Measurements from ENCODE around the gene RBFOX2. TPM values are rescaled to one million over a fixed set of nuclear protein-coding genes. Genes with fewer than 3 reads are reported as not detected.
A peak's percentile ranks its signal among the peaks of the same experiment; 100 is the strongest.

Gene RBFOX2
- total RNA-seq, 2 donors from 2014 or later: 104 to 120 TPM

GRCh38 chr22:36015155-36015810 is 13.3 kb downstream of the RBFOX2 start:
- Mint-ChIP-seq H3K27me3 (ENCODE audit: insufficient read depth) (no peaks in the 10 kb centered on the region), H3K4me1 (peaks cover 55% of the 10 kb centered on the region), H3K36me3 (ENCODE audit: low read depth) (peaks cover under 1% of the 10 kb centered on the region), H3K4me3 (no peak overlapping the region), H3K27ac (peak overlapping the region; percentile 59), H3K9me3 (no peaks in the 10 kb centered on the region)
- no peak for TF ChIP-seq CTCF (conservative IDR thresholded peaks at IDR 0.05)
- Histone ChIP-seq H3K4me3 (ENCODE audit: low read length) (no peak overlapping the region), H3K9ac (ENCODE audit: extremely low read depth, low read length, poor library complexity, severe bottlenecking) (no peak overlapping the region), H3K9me3 (ENCODE audit: control insufficient read depth, low read length) (no peaks in the 10 kb centered on the region), H3K27ac (ENCODE audit: low read depth, low read length) (no peak overlapping the region), H3K36me3 (ENCODE audit: control insufficient read depth, insufficient read depth, low read length) (no peaks in the 10 kb centered on the region), H3K4me1 (ENCODE audit: control insufficient read depth, insufficient read depth, low read length) (peaks cover 23% of the 10 kb centered on the region), H3K27me3 (ENCODE audit: control insufficient read depth, insufficient read depth, low read length, poor library complexity, severe bottlenecking) (peaks cover 12% of the 10 kb centered on the region)
- 78 to 92% methylated on average over 2 to 3 of the region's 4 CpGs for WGBS, 2 experiments (ENCODE audit: insufficient coverage in 1 of 2, insufficient read length in 1 of 2)
- DNase-seq: no peak

- no peaks in the 10 kb centered on the region for H3K36me3 Mint-ChIP-seq (ENCODE audit: low read depth)
- peaks cover 12% of the 10 kb centered on the region for H3K27me3 ChIP-seq (ENCODE audit: control insufficient read depth, insufficient read depth, low read length, poor library complexity, severe bottlenecking)
- H3K4me3 ChIP-seq (ENCODE audit: low read length): no peak overlapping the region
- no peak overlapping the region for H3K27ac ChIP-seq (ENCODE audit: low read depth, low read length)
- no peaks in the 10 kb centered on the region for H3K9me3 Mint-ChIP-seq
- H3K4me1 Mint-ChIP-seq: peaks cover 60% of the 10 kb centered on the region
- no peak for TF ChIP-seq CTCF (conservative IDR thresholded peaks at IDR 0.05)
- H3K27ac Mint-ChIP-seq: no peak overlapping the region
- H3K27me3 Mint-ChIP-seq (ENCODE audit: insufficient read depth): no peaks in the 10 kb centered on the region
- DNase-seq: no peak
- H3K4me3 Mint-ChIP-seq: no peak overlapping the region
- WGBS, 2 experiments (ENCODE audit: insufficient coverage in 1 of 2, insufficient read length in 1 of 2): 96 to 100% methylated on average over 2 to 4 of the region's 4 CpGs
- peaks cover 27% of the 10 kb centered on the region for H3K4me1 ChIP-seq (ENCODE audit: control insufficient read depth, insufficient read depth, low read length)
- H3K36me3 ChIP-seq (ENCODE audit: control insufficient read depth, insufficient read depth, low read length): no peaks in the 10 kb centered on the region
- H3K9me3 ChIP-seq (ENCODE audit: control insufficient read depth, low read length): no peaks in the 10 kb centered on the region
- no peak overlapping the region for H3K9ac ChIP-seq (ENCODE audit: extremely low read depth, low read length, poor library complexity, severe bottlenecking)
Measured at GRCh38 chr22:36014546-36015074, 14.0 kb downstream of the RBFOX2 start.

- no peak overlapping the region for H3K9ac ChIP-seq (ENCODE audit: extremely low read depth, low read length, poor library complexity, severe bottlenecking)
- H3K4me1 ChIP-seq (ENCODE audit: control insufficient read depth, insufficient read depth, low read length): peaks cover 20% of the 10 kb centered on the region
- Mint-ChIP-seq H3K4me3 (no peak overlapping the region), H3K9me3 (no peaks in the 10 kb centered on the region), H3K36me3 (ENCODE audit: low read depth) (no peaks in the 10 kb centered on the region), H3K27me3 (ENCODE audit: insufficient read depth) (no peaks in the 10 kb centered on the region), H3K27ac (no peak overlapping the region), H3K4me1 (peaks cover 46% of the 10 kb centered on the region)
- DNase-seq: no peak
- no peaks in the 10 kb centered on the region for H3K9me3 ChIP-seq (ENCODE audit: control insufficient read depth, low read length)
- H3K27me3 ChIP-seq (ENCODE audit: control insufficient read depth, insufficient read depth, low read length, poor library complexity, severe bottlenecking): peaks cover 12% of the 10 kb centered on the region
- no peak overlapping the region for H3K4me3 ChIP-seq (ENCODE audit: low read length)
- 92 to 93% methylated on average over 3 of the region's 4 CpGs for WGBS, 2 experiments (ENCODE audit: insufficient coverage in 1 of 2, insufficient read length in 1 of 2)
- no peak overlapping the region for H3K27ac ChIP-seq (ENCODE audit: low read depth, low read length)
- no peak for TF ChIP-seq CTCF (conservative IDR thresholded peaks at IDR 0.05)
- no peaks in the 10 kb centered on the region for H3K36me3 ChIP-seq (ENCODE audit: control insufficient read depth, insufficient read depth, low read length)
Measured at GRCh38 chr22:36012332-36012731, 16.3 kb downstream of the RBFOX2 start.
